Skin epidermis (tissue), 12 donors: ENCODE results near the gene PHKA1.
"Not testable (repeated sequence)": the region's sequence is repeated elsewhere in the genome, so short reads cannot be mapped to it uniquely, and the experiment has no call there.

Experiments used
- H3K27ac ChIP-seq, 21 experiments: fragments of 200-600 bp; sonication (generic) in 11 of 21; one replicate each; pipeline ENCODE4 v1.5.0; 2020; ENCODE audit warnings: mild to moderate bottlenecking in 3 of 21, inconsistent platforms in 2 of 21, moderate library complexity in 2 of 21
- H3K4me3 ChIP-seq, 7 experiments: fragments of 200-600 bp; sonication (generic) in 2 of 7; one replicate each; pipeline ENCODE4 v1.5.0; 2020; ENCODE audit warnings: inconsistent platforms in 2 of 7, mild to moderate bottlenecking in 2 of 7, moderate library complexity in 1 of 7

Gene PHKA1

DNA sequence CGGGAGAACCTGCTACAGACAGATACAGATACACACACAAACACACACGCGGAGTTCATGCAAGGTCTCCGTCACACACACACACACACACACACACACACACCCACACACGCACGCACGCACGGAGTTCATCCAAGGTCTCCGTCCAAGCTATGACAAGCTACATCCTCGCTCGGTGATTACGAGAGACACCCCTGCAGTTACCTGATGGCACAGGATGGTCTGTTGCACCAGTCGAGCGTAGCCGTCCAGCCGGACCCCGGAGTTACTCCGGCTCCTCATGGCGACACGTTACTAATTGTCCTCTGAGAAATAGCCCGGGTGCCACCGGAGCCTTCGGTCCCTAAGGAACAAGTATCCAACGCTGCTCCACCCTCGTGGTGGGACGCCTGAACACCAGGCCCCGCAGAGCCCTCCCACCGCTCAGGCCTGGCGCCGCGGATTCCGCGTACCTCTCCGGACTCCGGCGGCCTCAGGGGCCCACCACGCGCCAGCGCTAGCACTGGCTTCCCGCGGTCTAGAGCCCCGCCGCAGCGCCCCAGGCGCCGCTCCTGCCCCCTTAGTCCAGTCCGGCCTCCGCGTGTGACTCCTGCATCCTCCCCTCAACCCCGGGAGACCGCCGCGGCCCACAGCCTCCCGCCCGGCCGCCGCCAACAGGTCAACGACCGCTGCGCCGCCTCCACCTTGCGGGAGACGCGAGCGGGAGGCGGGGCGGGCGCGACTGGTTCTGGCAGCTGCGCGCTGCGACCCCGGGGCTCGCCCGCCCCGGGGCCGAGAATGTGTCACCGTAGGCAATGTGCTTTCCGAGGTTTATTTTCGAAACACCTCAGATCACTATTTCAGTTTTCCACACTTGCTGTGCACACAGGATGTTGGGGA lies at the start of gene PHKA1:
TSS of gene PHKA1 (minus strand) at position 708 of the 879 bp plus-strand sequence. CDS start at position 282, 426 bp downstream.
- peak within 1 kb of the TSS in 18 of 21 experiments; percentile 19 to 81 (median 54) for H3K27ac ChIP-seq
- H3K4me3 ChIP-seq = peak within 1 kb of the TSS; percentile 36 to 52 (median 42)

DNA sequence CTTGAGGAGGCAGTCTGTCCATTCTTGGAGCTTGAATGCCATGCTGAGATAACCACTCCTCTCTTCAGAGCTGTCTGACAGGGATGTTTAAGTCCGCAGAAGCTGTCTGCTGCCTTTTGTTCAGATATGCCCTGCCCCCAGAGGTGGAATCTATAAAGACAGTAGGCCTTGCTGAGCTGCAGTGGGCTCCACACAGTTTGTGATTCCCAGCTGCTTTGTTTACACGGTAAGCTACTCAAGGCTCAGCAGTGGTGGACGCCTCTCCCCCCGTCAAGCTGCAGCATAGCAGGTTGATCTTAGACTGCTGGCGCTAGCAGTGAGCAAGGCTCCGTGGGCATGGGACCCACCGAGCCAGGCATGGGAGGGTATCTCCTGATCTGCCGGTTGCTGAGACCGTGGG lies 46.3 kb upstream of the PHKA1 start:
- not testable (repeated sequence) for H3K27ac ChIP-seq, H3K4me3 ChIP-seq

DNA sequence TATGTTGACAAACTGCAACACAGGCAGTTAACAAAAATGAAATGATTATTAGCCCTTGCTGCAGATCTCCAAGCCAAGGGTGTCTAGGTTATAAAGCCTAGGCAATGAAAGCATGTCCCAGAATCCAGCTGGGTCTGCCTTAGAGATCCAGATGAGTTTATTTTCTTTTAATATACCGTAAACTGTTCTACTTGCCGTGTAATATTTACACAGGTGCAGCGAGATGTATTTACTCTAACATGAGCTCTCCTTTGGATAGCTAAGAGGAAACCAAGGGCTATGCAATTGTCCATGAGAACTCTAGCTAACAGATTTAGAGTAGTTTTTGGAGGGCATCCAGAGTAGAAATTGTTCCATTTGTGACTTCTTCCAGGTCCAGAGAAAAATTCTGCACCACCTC lies 34.4 kb upstream of the PHKA1 start:
- H3K27ac ChIP-seq, H3K4me3 ChIP-seq: not testable (repeated sequence)

DNA sequence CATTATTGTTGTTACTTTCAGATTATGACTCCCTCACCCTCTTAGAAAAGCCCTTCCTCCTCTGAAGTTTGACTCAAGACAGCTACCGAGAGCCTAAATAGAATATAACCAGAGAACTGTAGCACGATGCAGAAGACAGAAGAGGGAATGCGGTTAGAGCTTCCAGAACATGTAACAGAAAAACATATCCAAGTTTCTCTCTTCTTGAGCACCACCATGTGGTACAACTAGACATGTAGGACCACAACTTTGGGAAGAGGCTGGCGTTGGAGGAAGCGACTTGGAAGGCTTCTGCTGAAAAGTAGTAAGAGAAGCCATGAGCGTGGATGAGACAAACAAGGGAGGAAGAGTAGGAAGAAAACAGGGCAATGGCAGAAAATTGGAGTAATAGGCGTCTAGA lies 31.4 kb upstream of the PHKA1 start:
- H3K27ac ChIP-seq, H3K4me3 ChIP-seq: not testable (repeated sequence)

DNA sequence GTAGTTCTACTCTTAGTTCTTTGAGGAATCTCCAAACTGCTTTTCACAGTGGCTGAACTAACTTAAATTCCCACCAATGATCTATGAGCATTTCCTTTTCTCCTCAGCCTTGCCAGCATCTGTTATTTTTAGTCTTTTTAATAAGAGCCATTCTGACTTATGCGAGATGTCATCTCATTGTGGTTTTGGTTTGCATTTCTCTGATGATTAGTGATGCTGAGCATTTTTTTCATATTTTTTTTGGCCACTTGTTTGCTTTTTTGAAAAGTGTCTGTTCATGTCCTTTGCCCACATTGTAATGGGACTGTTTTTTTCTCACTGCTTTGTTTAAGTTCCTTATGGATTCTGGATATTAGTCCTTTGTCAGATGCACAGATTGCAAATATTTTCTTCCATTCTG lies 21.5 kb upstream of the PHKA1 start:
- no peak overlapping the region for H3K27ac ChIP-seq
- H3K4me3 ChIP-seq = no peak overlapping the region

DNA sequence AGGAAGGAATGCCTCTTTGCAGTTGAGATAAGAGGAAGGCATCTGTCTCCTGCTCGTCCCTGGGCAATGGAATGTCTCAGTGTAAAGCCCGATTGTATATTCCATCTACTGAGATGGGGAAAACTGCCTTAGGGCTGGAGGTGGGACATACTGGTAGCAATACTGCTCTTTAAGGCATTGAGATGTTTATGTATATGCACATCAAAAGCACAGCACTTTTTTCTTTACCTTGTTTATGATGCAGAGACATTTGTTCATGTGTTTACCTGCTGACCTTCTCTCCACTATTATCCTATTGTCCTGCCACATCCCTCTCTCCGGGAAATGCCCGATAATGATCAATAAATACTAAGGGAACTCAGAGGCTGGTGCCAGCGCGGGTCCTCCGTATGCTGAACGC lies 19.5 kb upstream of the PHKA1 start:
- H3K27ac ChIP-seq, H3K4me3 ChIP-seq: not testable (repeated sequence)

DNA sequence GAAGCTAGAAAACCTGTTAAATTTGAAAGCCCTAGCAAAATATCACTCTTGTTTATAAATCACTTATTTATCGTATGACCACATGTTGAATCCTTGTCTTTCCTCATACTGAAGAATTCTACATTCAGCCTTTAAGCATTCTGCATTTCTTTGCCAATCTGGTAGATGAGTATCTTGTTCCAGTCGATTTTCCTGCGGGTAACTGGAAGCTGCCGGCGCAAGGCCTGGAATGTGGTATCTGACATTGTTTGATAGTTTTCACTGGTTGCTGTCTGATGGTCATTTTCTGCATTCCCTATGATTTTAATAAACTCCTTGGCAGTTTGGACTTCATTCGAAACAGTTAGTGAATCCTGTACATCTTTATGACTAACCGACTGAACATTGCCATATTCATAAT lies 13.7 kb upstream of the PHKA1 start:
- Histone ChIP-seq H3K4me3 (no peak overlapping the region), H3K27ac (no peak overlapping the region)

DNA sequence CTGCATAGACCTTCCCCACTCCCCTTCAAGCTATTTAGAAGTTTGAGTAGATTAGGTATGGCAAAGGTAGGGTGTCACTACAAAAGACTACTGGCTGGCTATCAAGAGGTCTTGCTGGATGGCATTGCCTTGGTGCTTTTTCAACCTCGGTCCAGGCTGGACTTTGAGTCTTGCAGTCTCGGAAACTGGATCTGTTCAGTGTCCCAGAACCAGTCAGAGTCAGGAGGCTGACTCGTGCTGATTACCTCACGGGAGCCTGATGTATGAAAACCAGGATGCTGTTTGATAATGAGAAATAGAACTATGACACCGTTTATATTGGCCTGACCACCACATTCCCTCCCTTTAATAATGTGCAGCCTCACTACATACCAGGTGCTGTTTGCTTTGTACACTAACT lies 2.7 kb upstream of the PHKA1 start:
- Histone ChIP-seq H3K27ac (no peak overlapping the region), H3K4me3 (no peak overlapping the region)

DNA sequence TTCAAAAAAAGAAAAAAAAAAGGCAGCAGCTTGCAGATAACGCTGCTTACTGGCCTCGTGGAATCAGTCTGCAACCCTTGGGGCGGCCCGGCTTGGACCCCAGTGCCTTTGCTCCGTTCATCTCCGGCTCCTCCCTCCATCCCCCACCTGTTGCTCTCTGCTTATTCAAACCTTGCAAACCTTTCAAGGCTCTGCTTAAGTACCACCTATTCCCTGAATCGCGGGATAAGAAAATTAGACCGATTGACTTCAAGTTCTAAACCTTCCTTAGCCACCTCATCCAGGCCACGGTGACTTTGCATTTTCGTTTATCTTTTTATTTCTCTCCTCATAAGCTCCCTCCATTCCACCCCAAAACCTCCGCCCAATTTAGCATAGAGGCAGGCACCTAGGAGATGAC lies 1.4 kb upstream of the PHKA1 start:
- Histone ChIP-seq H3K27ac (no peak overlapping the region), H3K4me3 (peak overlapping the region in 1 of 7 experiments; percentile 47)

DNA sequence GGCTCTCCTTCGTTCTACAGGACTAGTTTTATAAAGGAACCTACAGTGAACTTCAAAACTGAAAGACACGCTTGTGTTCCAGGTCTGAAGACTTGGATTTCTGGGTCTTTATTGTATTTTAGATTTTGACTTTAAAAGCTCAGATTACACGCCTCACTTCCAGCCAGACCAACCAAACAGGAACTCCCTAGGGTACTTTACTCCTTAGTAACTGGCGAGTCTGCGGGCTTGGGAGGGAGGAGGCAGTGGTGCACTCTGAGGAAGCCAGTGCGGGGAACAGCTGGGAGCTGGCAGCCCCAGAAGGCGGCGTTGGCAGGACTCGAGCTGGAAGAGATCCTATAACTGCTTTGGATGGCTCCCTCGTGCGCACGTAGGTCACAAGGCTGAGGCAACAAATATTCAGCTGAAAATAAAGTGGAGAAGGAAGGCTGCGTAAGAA lies 391 bp upstream of the PHKA1 start:
- peak overlapping the region; percentile 36 to 52 (median 42) for H3K4me3 ChIP-seq
- H3K27ac ChIP-seq = peak overlapping the region in 16 of 21 experiments; percentile 19 to 81 (median 58)

DNA sequence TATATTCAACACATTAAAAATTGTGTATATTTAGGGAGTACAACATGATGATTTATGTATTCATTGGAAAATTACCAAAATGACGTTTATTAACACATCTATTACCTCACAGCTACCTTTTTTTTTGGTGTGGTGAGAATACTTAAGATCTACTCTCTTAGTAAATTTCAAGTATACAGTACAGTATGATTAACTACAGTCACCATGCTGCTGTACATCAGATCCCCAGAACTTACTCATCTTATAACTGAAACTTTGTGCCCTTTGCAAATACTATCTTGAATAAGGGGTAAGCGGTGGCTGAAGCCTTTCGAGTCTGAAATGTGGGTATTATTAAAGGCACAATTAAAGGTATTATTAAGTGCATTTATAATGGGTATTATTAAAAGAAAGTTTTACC lies 976 bp downstream of the PHKA1 start:
- peak overlapping the region in 4 of 7 experiments; percentile 42 to 52 (median 47) for H3K4me3 ChIP-seq
- H3K27ac ChIP-seq = no peak overlapping the region

DNA sequence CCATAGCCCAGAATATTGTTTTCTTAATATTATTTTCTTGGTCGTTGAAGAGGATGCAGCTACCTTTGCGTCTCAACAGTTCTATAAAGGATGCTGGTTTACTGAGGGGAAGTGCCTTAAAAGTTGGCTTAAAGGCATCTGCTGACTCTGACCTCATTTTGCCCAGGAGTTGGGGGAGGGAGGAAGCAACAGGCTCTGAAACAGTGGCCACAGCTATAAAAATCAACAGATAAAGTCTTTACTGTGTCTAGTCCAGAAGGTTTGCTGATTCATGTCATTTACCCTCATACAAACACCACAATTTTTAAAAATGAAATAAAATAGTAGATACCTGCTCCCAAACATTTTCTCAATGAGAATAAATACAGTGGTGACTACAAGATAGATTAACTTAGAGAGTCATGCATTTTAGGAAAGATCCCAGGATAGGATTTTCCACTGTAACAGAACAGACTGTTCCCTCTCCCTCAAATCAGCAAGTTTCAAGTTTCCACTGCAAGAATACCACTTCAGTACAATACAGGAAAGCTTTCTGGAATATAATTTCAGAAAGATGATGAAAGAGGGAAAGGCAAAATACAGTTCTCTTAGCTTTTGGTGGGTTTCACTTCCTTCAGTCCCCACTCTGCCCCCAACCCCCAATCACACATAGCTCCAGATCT lies 1.9 kb downstream of the PHKA1 start:
- H3K4me3 ChIP-seq = no peak overlapping the region
- H3K27ac ChIP-seq = no peak overlapping the region

DNA sequence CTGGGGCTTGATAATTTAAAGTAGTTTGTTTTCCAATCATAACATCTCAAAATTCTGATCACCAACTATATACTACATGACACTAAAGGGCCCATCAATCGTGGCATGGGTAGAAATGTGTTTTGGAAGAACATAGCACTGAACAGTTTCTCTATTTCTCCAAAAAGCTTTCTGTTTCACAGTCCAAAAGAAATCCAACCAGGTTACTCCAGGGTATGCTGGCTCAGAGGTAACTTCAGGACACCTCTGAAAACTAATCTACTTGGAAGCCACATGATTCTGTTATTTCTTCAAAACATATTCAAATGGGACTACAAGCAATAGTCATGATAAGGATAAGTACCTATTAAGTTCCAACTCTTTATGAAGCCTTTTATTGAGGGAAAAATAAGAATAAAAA lies 8.3 kb downstream of the PHKA1 start:
- Histone ChIP-seq H3K4me3 (no peak overlapping the region), H3K27ac (no peak overlapping the region)

DNA sequence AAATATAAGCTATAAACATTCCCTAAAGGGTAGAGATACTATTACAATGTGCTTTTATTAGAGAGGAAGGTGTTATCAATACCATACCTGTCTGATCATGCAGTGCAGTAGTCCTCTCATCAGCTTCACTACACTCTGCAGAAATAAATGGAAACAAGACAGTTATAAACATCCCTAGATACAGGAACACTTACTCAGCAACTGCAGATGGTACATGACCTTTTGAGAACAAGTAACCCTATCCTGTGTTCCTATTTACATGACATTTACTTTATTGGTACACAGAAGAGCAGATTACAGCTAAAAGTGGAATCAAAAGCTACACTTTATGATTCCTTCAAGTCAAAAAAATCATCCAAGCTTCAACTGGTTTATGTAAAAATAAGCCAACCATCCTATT lies 9.0 kb downstream of the PHKA1 start:
- no peak overlapping the region for H3K27ac ChIP-seq

DNA sequence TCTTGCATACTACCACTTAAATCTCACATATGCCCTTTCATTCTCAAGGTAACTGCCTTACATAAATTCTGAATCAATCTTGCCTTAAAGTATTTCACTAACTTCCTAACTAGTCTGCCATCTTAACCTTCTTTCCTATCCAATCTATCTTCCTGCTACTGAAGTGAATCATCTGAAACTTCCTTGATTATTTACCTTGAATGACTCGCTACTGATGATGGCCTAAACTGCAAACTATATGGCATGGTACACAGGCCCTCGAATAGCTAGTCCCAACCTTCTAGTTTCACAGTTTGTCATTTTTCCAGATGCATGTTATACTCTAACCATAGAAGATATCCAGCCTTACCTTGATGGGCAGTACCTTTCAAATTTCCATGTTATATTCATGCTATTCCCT lies 19.9 kb downstream of the PHKA1 start:
- no peak overlapping the region for H3K27ac ChIP-seq
- no peak overlapping the region for H3K4me3 ChIP-seq

More for the DNA sequence above, 9.0 kb downstream of the PHKA1 start:
- H3K4me3 ChIP-seq = no peak overlapping the region

DNA sequence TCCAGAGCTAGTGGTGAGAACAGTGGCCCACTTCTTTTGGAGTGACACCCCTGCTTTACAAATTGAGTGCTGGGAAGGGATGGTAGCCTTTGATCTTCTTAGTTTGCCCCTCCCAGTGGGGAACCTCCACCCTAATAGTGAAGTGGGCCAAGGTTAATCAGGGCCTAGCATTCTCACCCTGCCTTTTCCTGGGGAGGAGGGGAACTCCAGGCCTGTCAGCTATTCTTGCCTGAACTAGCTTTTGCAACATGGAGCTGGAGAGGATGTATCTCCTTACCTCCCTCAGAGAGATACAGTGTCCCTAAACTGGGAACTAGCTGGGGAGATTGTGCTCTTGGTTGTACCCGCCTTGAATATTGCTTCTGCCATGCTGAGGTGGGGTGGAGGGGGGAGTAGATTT lies 20.6 kb downstream of the PHKA1 start:
- Histone ChIP-seq H3K27ac (no peak overlapping the region), H3K4me3 (no peak overlapping the region)

DNA sequence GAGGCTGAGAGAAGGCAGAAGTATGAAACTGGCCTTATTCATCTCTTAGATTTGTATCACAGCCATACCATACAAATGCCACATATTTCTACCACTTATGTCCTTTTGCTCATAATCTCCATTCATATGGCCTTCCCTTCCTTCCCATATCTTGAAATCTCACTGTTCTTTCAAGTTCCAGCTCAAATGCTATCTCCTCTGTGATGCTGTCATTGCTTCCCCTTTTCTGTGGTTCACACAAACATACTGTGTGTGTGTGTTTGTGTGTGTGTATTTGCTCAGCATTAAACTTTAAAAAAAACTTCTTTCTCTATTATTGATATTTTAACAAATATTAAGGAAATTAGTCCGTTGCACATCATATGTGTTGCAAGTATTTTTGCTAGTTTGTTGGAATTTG lies 26.7 kb downstream of the PHKA1 start:
- Histone ChIP-seq H3K27ac (peak overlapping the region in 1 of 21 experiments; percentile 31), H3K4me3 (no peak overlapping the region)

DNA sequence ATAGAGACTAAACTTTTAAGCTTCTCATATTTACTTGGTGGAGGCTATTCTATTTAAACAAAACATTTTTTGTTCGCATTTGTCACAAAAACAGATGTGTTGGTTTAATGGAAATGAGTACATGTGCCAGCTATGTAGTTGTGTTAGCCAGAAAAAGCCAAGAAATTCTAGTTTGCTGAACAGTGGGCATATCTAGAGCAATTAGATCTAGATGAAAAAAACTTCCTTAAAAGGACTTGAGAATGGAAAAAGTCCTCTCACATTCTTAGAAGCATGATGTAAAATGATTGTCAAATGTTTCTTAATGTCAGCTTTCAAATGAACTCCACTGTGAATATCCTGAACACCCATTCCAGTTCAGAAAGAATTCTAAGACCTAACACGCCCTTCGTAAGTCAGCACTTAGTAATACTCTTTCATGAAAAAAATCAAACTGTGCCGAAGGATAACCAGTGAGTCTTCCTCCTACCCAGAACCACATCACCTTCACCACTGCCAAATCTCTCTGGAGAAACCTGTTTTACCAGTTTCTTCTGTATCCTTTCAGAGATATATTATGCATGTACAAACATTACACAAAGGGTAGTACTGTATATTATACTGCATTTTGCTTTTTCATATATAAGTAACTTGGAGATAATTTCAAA lies 28.2 kb downstream of the PHKA1 start:
- Histone ChIP-seq H3K4me3 (no peak overlapping the region), H3K27ac (peak overlapping the region in 10 of 21 experiments; percentile 6 to 57 (median 42))

DNA sequence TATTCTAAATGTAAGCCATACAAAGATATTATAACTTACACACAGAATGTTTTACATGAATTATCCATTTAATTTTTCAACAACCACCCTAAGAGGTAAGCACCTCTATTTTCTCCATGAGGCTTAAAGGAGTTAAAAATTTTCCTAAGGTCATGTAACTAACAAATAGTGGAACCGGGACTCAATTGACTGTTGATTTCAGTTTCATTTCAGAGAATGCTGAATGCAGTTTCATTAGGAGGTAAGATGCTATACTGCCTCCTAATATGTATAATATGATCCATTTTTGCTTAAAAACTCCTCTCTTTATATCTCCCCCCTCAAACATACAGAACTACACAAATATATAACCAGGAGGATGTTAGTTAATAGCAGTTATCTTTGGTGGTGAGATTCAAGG lies 29.1 kb downstream of the PHKA1 start:
- H3K27ac ChIP-seq = peak overlapping the region in 5 of 21 experiments; percentile 17 to 55 (median 34)

DNA sequence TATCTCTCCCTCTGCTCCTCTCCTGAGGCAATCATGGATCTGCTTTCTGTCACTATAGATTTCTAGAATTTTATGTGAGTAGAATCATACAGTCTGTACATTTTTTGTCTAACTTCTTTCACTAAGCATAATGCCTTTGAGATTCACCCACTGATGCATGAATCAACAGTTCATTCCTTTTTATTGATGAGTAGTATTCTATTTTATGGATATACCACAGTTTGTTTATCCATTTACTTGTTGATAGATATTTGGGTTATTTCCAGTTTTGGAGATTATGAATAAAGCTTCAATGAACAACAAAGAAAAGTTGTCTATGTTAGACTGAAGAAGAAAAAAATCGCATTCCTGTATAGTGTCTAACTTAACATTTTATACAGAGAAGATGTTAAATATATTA lies 30.5 kb downstream of the PHKA1 start:
- H3K4me3 ChIP-seq = no peak overlapping the region
- no peak overlapping the region for H3K27ac ChIP-seq

More for the DNA sequence above, 29.1 kb downstream of the PHKA1 start:
- no peak overlapping the region for H3K4me3 ChIP-seq
